HepG2 (cell line): ENCODE data around the gene SPP2.

ENCODE experiments used
- DNMT1 ChIP-seq: sonication (generic); formaldehyde crosslinking; IDR thresholded peaks from 2 replicates; pipeline ENCODE4 v1.5.1; 2020; ENCODE audit warnings: mild to moderate bottlenecking, missing genetic modification reagents
- FOXA3 ChIP-seq: IDR thresholded peaks from 2 replicates; pipeline ENCODE4 v1.6.1; 2016; ENCODE audit warnings: missing genetic modification reagents, missing compliant biosample characterization
- KDM1A ChIP-seq: IDR thresholded peaks from 2 replicates; pipeline ENCODE4 v1.6.1; 2016; ENCODE audit warnings: missing compliant biosample characterization
- MAZ ChIP-seq, 2 experiments: sonication (generic) in 1 of 2; formaldehyde crosslinking in 1 of 2; IDR thresholded peaks; 2 replicates each; pipeline versions ENCODE4 v1.5.0 to v1.6.1; 2012 to 2020; ENCODE audit warnings: low read depth in 2 of 2, mild to moderate bottlenecking in 2 of 2, borderline replicate concordance in 1 of 2, improper control_type of control experiment in 1 of 2, low read length in 1 of 2, missing genetic modification reagents in 1 of 2, moderate library complexity in 1 of 2
- PHF21A ChIP-seq: sonication (generic); formaldehyde crosslinking; IDR thresholded peaks from 2 replicates; pipeline ENCODE4 v1.5.0; 2020; ENCODE audit warnings: mild to moderate bottlenecking, missing genetic modification reagents
- PHF8 ChIP-seq: sonication (generic); formaldehyde crosslinking; IDR thresholded peaks from 2 replicates; pipeline ENCODE4 v1.5.0; 2020; ENCODE audit warnings: missing genetic modification reagents
- POLR2A ChIP-seq, 2 experiments: IDR thresholded peaks; 2 replicates each; pipeline ENCODE4 v1.6.1; 2011; ENCODE audit warnings: low read depth in 2 of 2, low read length in 2 of 2, mild to moderate bottlenecking in 1 of 2, moderate library complexity in 1 of 2; ENCODE audit not compliant: insufficient read depth in 1 of 2
- RAD21 ChIP-seq: fragments of 450-650 bp; formaldehyde crosslinking; IDR thresholded peaks from 2 replicates; pipeline ENCODE4 v1.5.0; 2020; ENCODE audit warnings: mild to moderate bottlenecking
- ZFP36 ChIP-seq: fragments of 150-350 bp; IDR thresholded peaks from 2 replicates; pipeline ENCODE4 v1.6.1; 2018; ENCODE audit warnings: borderline replicate concordance, low read length, low read depth; ENCODE audit not compliant: partially characterized antibody
- ZNF331 ChIP-seq: sonication (generic); formaldehyde crosslinking; IDR thresholded peaks from 2 replicates; pipeline ENCODE4 v1.4.0; 2020; ENCODE audit warnings: missing genetic modification reagents
- ZNF556 ChIP-seq: sonication (generic); formaldehyde crosslinking; IDR thresholded peaks from 2 replicates; pipeline ENCODE4 v1.4.0; 2020; ENCODE audit warnings: mild to moderate bottlenecking, missing genetic modification reagents, borderline replicate concordance
- ZNF816 ChIP-seq: sonication (generic); formaldehyde crosslinking; IDR thresholded peaks from 2 replicates; pipeline ENCODE4 v1.8.0; 2022; ENCODE audit warnings: missing genetic modification reagents, mild to moderate bottlenecking, borderline replicate concordance
- TF ChIP-seq, protein P1 (sequence below): sonication (generic); formaldehyde crosslinking; IDR thresholded peaks from 2 replicates; pipeline ENCODE4 v1.8.0; 2022; ENCODE audit warnings: missing genetic modification reagents, mild to moderate bottlenecking, moderate library complexity, borderline replicate concordance
- TF ChIP-seq, protein P2 (sequence below): sonication (generic); formaldehyde crosslinking; IDR thresholded peaks from 2 replicates; pipeline ENCODE4 v1.5.0; 2020; ENCODE audit warnings: mild to moderate bottlenecking, missing genetic modification reagents, moderate library complexity

- TF ChIP-seq DNMT1 (CRISPR knock-in tag): no peak
- no peak for TF ChIP-seq RAD21 (CRISPR knock-in tag)
- TF ChIP-seq ZNF816 (CRISPR knock-in tag): no peak
- TF ChIP-seq POLR2A (IDR thresholded peaks at IDR 0.05; ENCODE audit: insufficient read depth in 1 of 2, low read depth in 2 of 2, low read length in 2 of 2): no peak
- TF ChIP-seq PHF21A (CRISPR knock-in tag): no peak
- TF ChIP-seq FOXA3 (CRISPR knock-in tag): no peak
- no peak for TF ChIP-seq ZNF331 (CRISPR knock-in tag)
- TF ChIP-seq, protein P1, sequence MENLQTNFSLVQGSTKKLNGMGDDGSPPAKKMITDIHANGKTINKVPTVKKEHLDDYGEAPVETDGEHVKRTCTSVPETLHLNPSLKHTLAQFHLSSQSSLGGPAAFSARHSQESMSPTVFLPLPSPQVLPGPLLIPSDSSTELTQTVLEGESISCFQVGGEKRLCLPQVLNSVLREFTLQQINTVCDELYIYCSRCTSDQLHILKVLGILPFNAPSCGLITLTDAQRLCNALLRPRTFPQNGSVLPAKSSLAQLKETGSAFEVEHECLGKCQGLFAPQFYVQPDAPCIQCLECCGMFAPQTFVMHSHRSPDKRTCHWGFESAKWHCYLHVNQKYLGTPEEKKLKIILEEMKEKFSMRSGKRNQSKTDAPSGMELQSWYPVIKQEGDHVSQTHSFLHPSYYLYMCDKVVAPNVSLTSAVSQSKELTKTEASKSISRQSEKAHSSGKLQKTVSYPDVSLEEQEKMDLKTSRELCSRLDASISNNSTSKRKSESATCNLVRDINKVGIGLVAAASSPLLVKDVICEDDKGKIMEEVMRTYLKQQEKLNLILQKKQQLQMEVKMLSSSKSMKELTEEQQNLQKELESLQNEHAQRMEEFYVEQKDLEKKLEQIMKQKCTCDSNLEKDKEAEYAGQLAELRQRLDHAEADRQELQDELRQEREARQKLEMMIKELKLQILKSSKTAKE (CRISPR knock-in tag): no peak
- TF ChIP-seq, protein P2, sequence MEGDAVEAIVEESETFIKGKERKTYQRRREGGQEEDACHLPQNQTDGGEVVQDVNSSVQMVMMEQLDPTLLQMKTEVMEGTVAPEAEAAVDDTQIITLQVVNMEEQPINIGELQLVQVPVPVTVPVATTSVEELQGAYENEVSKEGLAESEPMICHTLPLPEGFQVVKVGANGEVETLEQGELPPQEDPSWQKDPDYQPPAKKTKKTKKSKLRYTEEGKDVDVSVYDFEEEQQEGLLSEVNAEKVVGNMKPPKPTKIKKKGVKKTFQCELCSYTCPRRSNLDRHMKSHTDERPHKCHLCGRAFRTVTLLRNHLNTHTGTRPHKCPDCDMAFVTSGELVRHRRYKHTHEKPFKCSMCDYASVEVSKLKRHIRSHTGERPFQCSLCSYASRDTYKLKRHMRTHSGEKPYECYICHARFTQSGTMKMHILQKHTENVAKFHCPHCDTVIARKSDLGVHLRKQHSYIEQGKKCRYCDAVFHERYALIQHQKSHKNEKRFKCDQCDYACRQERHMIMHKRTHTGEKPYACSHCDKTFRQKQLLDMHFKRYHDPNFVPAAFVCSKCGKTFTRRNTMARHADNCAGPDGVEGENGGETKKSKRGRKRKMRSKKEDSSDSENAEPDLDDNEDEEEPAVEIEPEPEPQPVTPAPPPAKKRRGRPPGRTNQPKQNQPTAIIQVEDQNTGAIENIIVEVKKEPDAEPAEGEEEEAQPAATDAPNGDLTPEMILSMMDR: no peak
- TF ChIP-seq PHF8 (CRISPR knock-in tag): no peak
- TF ChIP-seq MAZ (IDR thresholded peaks at IDR 0.05; ENCODE audit: borderline replicate concordance, low read depth, low read length): no peak
- no peak for TF ChIP-seq MAZ (CRISPR knock-in tag; IDR thresholded peaks at IDR 0.05; ENCODE audit: low read depth)
- TF ChIP-seq ZNF556 (CRISPR knock-in tag): no peak
- TF ChIP-seq KDM1A (CRISPR knock-in tag): no peak
- no peak for TF ChIP-seq ZFP36
Measured at GRCh38 chr2:234092344-234092743, 41.8 kb downstream of the SPP2 start.
